Neuronal stem cell (in vitro differentiated cells): Measurements from ENCODE around the gene TRIM14.

ENCODE experiments used
- DNase-seq: peaks from one replicate; pipeline ENCODE4 v3.0.0-alpha.2; 2013; ENCODE audit warnings: low spot score
- H2AFZ ChIP-seq: one replicate; pipeline ENCODE4 v1.6.1; 2013; ENCODE audit warnings: mild to moderate bottlenecking, low read length, inconsistent platforms
- H2AK5ac ChIP-seq: 2 replicates; pipeline ENCODE4 v1.6.1; 2013; ENCODE audit warnings: low read depth, mild to moderate bottlenecking, inconsistent platforms, low read length, moderate library complexity, mixed read lengths
- H2BK120ac ChIP-seq: 2 replicates; pipeline ENCODE4 v1.6.1; 2013; ENCODE audit warnings: low read depth, mild to moderate bottlenecking, inconsistent platforms, low read length, moderate library complexity, mixed read lengths
- H2BK12ac ChIP-seq: one replicate; pipeline ENCODE4 v1.6.1; 2013; ENCODE audit warnings: low read length, inconsistent platforms
- H2BK15ac ChIP-seq: 2 replicates; pipeline ENCODE4 v1.6.1; 2013; ENCODE audit warnings: mild to moderate bottlenecking, low read length, inconsistent platforms, mixed read lengths
- H2BK5ac ChIP-seq: one replicate; pipeline ENCODE4 v1.6.1; 2013; ENCODE audit warnings: inconsistent platforms, mild to moderate bottlenecking, low read length, moderate library complexity
- H3K14ac ChIP-seq: one replicate; pipeline ENCODE4 v1.6.1; 2013; ENCODE audit warnings: low read length, inconsistent platforms
- H3K18ac ChIP-seq: 2 replicates; pipeline ENCODE4 v1.6.1; 2013; ENCODE audit warnings: low read length, inconsistent platforms
- H3K23ac ChIP-seq: 2 replicates; pipeline ENCODE4 v1.6.1; 2013; ENCODE audit warnings: low read depth, mild to moderate bottlenecking, mixed read lengths, low read length, inconsistent platforms; ENCODE audit not compliant: poor library complexity
- H3K27ac ChIP-seq: replicated peaks from 3 replicates; pipeline ENCODE4 v1.5.1; 2013; ENCODE audit warnings: low read length, inconsistent platforms
- H3K27me3 ChIP-seq, 3 experiments: 2 replicates each; pipeline ENCODE4 v1.6.1; 2013; ENCODE audit warnings: low read length in 3 of 3, mild to moderate bottlenecking in 2 of 3, inconsistent platforms in 1 of 3, low read depth in 1 of 3, mixed read lengths in 1 of 3, moderate library complexity in 1 of 3; ENCODE audit not compliant: control insufficient read depth in 3 of 3, insufficient read depth in 3 of 3
- H3K36me3 ChIP-seq, 2 donors: replicated peaks in 1 of 2; 2 replicates each; pipeline ENCODE4 v1.6.1; 2013; ENCODE audit warnings: low read length in 2 of 2; ENCODE audit not compliant: control insufficient read depth in 2 of 2, insufficient read depth in 2 of 2
- H3K4ac ChIP-seq: 2 replicates; pipeline ENCODE4 v1.6.1; 2013; ENCODE audit warnings: inconsistent platforms, mild to moderate bottlenecking, low read length, moderate library complexity
- H3K4me1 ChIP-seq, 2 donors: 1 replicate in 1 of 2; 2 replicates in 1 of 2; pipeline ENCODE4 v1.6.1; 2013; ENCODE audit warnings: low read length in 2 of 2, low read depth in 1 of 2; ENCODE audit not compliant: control insufficient read depth in 2 of 2, insufficient read depth in 1 of 2
- H3K4me2 ChIP-seq: one replicate; pipeline ENCODE4 v1.6.1; 2013; ENCODE audit warnings: mild to moderate bottlenecking, low read length, inconsistent platforms; ENCODE audit not compliant: insufficient read depth, poor library complexity, severe bottlenecking
- H3K4me3 ChIP-seq, 2 donors: 2 replicates each; pipeline ENCODE4 v1.5.1; 2013; ENCODE audit warnings: low read length in 2 of 2, mild to moderate bottlenecking in 2 of 2, inconsistent platforms in 1 of 2, moderate library complexity in 1 of 2
- H3K79me1 ChIP-seq: one replicate; pipeline ENCODE4 v1.6.1; 2013; ENCODE audit warnings: low read depth, mild to moderate bottlenecking, inconsistent platforms, low read length, moderate library complexity
- H3K9ac ChIP-seq: one replicate; pipeline ENCODE4 v1.6.1; 2013; ENCODE audit warnings: mild to moderate bottlenecking, low read depth, low read length, inconsistent platforms; ENCODE audit not compliant: poor library complexity
- H3K9me3 ChIP-seq, 2 donors: replicated peaks in 1 of 2; 2 replicates each; pipeline versions ENCODE3 to v1.6.1; 2013; ENCODE audit warnings: low read length in 2 of 2, mild to moderate bottlenecking in 2 of 2, inconsistent platforms in 1 of 2, low read depth in 1 of 2, mixed read lengths in 1 of 2, moderate library complexity in 1 of 2; ENCODE audit not compliant: control insufficient read depth in 2 of 2, insufficient read depth in 1 of 2
- H4K8ac ChIP-seq: one replicate; pipeline ENCODE4 v1.6.1; 2013; ENCODE audit warnings: low read depth, mild to moderate bottlenecking, inconsistent platforms, low read length, moderate library complexity
- H4K91ac ChIP-seq: one replicate; pipeline ENCODE4 v1.6.1; 2013; ENCODE audit warnings: low read length, low read depth, mild to moderate bottlenecking, inconsistent platforms; ENCODE audit not compliant: poor library complexity
- WGBS, 2 donors: extraction: QIAGEN DNeasy Blood & Tissue Kit; methylation state at CpG; one replicate each; pipeline ENCODE4 v1.1.7; 2013; ENCODE audit warnings: missing lambda C conversion rate in 2 of 2, mixed read lengths in 1 of 2; ENCODE audit not compliant: insufficient read length in 2 of 2, insufficient replicate concordance in 1 of 2; ENCODE audit errors: extremely low coverage in 2 of 2; 5-methylcytosine and 5-hydroxymethylcytosine counted together

Gene TRIM14

DNA sequence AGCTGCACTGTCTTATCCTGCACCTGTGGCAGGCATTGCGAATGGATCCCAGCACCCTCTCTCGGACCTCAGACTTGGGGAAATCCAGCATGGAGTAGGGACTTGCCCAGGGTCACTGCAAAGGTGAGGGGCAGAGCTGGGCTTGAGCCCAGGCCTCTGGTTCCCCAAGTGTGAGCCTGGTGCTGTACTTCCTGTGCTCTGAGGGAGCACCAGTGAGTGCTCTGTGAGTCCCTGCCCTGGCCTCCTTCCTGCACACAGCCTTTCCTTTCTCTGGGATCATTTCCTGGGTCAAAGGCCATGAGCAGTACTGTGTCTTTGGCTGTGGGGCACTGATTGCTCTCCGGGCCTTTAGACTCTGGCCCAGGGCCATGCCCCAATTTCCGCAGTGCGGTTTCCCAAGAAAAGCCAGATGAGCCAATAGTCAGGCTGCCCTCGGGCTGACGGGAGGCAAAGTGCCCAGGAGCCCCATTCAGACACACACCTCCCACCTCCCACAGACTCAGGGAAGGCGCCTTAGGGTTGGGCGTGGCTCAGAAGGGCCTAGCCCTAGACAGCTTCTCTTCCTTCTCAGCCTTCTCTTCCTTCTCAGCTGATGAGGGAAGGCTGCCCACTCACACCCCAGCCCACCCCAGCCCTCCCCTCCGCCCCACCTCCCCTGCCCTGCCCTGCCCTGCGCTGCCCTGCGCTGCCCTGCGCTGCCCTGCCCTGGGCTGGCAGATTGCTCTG lies 23.3 kb upstream of the TRIM14 start:
- H3K27ac ChIP-seq = no peak overlapping the region
- no peak for DNase-seq

DNA sequence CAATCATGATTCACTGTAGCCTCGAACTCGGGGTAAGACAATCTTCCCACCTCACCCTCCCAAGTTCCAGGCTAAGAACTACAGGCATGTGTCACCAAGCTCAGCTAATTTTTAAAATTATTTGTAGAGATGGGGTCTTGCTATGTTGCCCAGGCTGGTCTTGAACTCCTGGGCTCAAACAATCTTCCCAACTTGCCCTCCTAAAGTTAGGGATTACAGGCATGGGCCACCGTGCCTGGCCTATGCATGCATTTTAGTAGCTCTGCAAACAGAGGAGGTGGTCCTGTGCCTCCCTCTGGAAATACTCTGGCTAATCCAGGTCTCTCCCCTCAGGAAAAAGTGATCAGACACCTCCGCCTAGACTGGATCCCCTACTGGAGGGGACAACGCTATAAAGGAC lies 21.5 kb upstream of the TRIM14 start:
- no peak overlapping the region for H2BK12ac ChIP-seq
- no peak overlapping the region for H2AK5ac ChIP-seq
- no peaks in the 10 kb centered on the region for H3K36me3 ChIP-seq
- no peak overlapping the region for H3K4me2 ChIP-seq
- no peak overlapping the region for H2BK5ac ChIP-seq
- DNase-seq = no peak
- no peak overlapping the region for H4K91ac ChIP-seq
- H3K4me1 ChIP-seq = no peaks in the 10 kb centered on the region
- H3K14ac ChIP-seq = no peak overlapping the region
- H3K18ac ChIP-seq = no peak overlapping the region
- no CpG with 5 or more reads among the region's 5 CpGs for WGBS, 2 donors
- H2BK120ac ChIP-seq = no peak overlapping the region
- no peak overlapping the region for H3K9ac ChIP-seq
- no peak overlapping the region for H2AFZ ChIP-seq
- H3K23ac ChIP-seq = no peak overlapping the region
- H3K4me3 ChIP-seq = no peak overlapping the region
- no peak overlapping the region for H3K4ac ChIP-seq
- no peak overlapping the region for H4K8ac ChIP-seq
- H3K27me3 ChIP-seq = peaks cover 0 to 15% (median 0%) of the 10 kb centered on the region in 3 experiments
- no peaks in the 10 kb centered on the region for H3K9me3 ChIP-seq
- no peaks in the 10 kb centered on the region for H3K79me1 ChIP-seq
- no peak overlapping the region for H3K27ac ChIP-seq
- no peak overlapping the region for H2BK15ac ChIP-seq

More for the DNA sequence above, 23.3 kb upstream of the TRIM14 start:
- peaks cover 0 to 6% of the 10 kb centered on the region in 2 donors for H3K4me1 ChIP-seq
- H3K27me3 ChIP-seq = peaks cover 0 to 5% (median 0%) of the 10 kb centered on the region in 3 experiments
- peak overlapping the region; percentile 79 for H2AFZ ChIP-seq
- H3K9ac ChIP-seq = no peak overlapping the region
- H2BK15ac ChIP-seq = no peak overlapping the region
- no peak overlapping the region for H4K91ac ChIP-seq
- H2BK12ac ChIP-seq = no peak overlapping the region
- no CpG with 5 or more reads among the region's 13 CpGs for WGBS, 2 donors
- H3K9me3 ChIP-seq = no peaks in the 10 kb centered on the region
- no peak overlapping the region for H2AK5ac ChIP-seq
- H3K36me3 ChIP-seq = no peaks in the 10 kb centered on the region
- H3K23ac ChIP-seq = no peak overlapping the region
- no peak overlapping the region for H2BK5ac ChIP-seq
- H3K4ac ChIP-seq = no peak overlapping the region
- no peak overlapping the region for H3K4me3 ChIP-seq
- H3K4me2 ChIP-seq = no peak overlapping the region
- H3K79me1 ChIP-seq = no peaks in the 10 kb centered on the region
- no peak overlapping the region for H3K18ac ChIP-seq
- no peak overlapping the region for H4K8ac ChIP-seq
- H2BK120ac ChIP-seq = no peak overlapping the region
- no peak overlapping the region for H3K14ac ChIP-seq

DNA sequence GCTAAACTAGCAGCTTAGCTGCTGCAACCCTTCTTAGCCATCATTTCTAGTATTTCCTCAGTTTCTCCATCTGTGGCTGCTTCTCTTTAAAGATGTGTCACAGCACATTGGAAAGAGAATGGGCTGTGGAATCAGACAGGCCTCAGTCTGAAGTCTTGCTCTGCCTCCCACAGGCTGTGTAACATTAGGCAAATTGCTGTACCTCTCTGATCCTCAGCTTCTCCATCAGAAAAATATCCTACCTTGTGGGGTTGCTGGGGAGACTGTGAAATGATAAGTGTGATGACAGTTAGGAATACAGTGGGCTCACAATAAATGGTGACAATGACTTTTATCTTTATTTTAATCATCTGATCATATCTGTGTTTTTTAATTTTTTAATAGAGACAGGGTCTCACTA lies 17.5 kb upstream of the TRIM14 start:
- Histone ChIP-seq H3K9me3 (no peaks in the 10 kb centered on the region), H3K79me1 (no peaks in the 10 kb centered on the region), H3K27me3 (peaks cover 0 to 26% (median 0%) of the 10 kb centered on the region in 3 experiments), H3K27ac (no peak overlapping the region), H3K18ac (no peak overlapping the region), H3K9ac (no peak overlapping the region), H4K8ac (no peak overlapping the region), H2BK12ac (no peak overlapping the region), H3K36me3 (no peaks in the 10 kb centered on the region), H3K14ac (no peak overlapping the region), H2AK5ac (no peak overlapping the region), H3K4me3 (no peak overlapping the region), H3K23ac (no peak overlapping the region), H3K4me2 (no peak overlapping the region), H2BK120ac (no peak overlapping the region), H2AFZ (no peak overlapping the region), H2BK15ac (no peak overlapping the region), H2BK5ac (no peak overlapping the region), H3K4me1 (peaks cover 0 to 10% of the 10 kb centered on the region in 2 donors), H3K4ac (no peak overlapping the region), H4K91ac (no peak overlapping the region)
- no peak for DNase-seq

DNA sequence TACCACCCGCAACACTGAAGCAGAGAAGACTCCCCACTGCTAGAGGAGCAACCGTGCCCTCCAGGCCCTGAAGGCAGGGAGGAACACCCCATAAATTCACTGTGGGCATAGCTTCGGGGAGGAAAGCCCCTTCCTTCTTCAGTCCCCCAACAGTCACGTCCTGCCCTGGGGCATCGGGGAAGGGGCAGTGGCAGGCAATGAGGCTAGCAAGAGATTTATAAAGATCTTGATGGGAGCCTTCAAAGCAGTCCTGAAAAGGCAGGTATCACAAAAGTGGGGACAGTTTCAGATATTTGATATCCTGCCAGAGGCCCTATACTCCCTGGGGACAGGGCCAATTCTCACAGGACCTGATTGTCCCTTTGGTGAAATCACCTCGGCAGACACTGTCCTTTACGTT lies 16.9 kb upstream of the TRIM14 start:
- no CpG with 5 or more reads among the region's 7 CpGs for WGBS, 2 donors
- H3K36me3 ChIP-seq = no peaks in the 10 kb centered on the region
- DNase-seq = no peak

More for the DNA sequence above, 16.9 kb upstream of the TRIM14 start:
- no peak overlapping the region for H2AK5ac ChIP-seq
- no peak overlapping the region for H3K23ac ChIP-seq
- no peak overlapping the region for H3K27ac ChIP-seq
- H2BK5ac ChIP-seq = no peak overlapping the region
- no peak overlapping the region for H2BK120ac ChIP-seq
- H3K4me3 ChIP-seq = no peak overlapping the region
- H4K91ac ChIP-seq = no peak overlapping the region
- H4K8ac ChIP-seq = no peak overlapping the region
- no peak overlapping the region for H3K4ac ChIP-seq
- H3K14ac ChIP-seq = no peak overlapping the region
- peaks cover 0 to 26% (median 0%) of the 10 kb centered on the region in 3 experiments for H3K27me3 ChIP-seq
- H3K9ac ChIP-seq = no peak overlapping the region
- no peak overlapping the region for H3K4me2 ChIP-seq
- H3K9me3 ChIP-seq = no peaks in the 10 kb centered on the region
- no peak overlapping the region for H2BK12ac ChIP-seq
- H3K18ac ChIP-seq = no peak overlapping the region
- H3K79me1 ChIP-seq = no peaks in the 10 kb centered on the region
- H2BK15ac ChIP-seq = no peak overlapping the region
- peaks cover 0 to 10% of the 10 kb centered on the region in 2 donors for H3K4me1 ChIP-seq
- no peak overlapping the region for H2AFZ ChIP-seq
